NT2/D1 (cell line): ENCODE data around the gene PRKG2.

Experiments used
- SUZ12 ChIP-seq: IDR thresholded peaks from 2 replicates; pipeline ENCODE4 v1.6.1; 2011; ENCODE audit not compliant: insufficient read length, insufficient read depth; ENCODE audit errors: extremely low read depth
- ZNF274 ChIP-seq: IDR thresholded peaks from 2 replicates; pipeline ENCODE4 v1.6.1; 2011; ENCODE audit warnings: mild to moderate bottlenecking, low read depth, low read length

GRCh38 chr4:81235982-81236749 is 21.1 kb upstream of the PRKG2 start:
- TF ChIP-seq SUZ12 = no peak
- TF ChIP-seq ZNF274 = no peak
